NCI-H1105 treated with DMSO at 0.1 percent for 48 hours (cell line): ENCODE results near the gene USH1G.
"Not testable (repeated sequence)": the region's sequence is repeated elsewhere in the genome, so short reads cannot be mapped to it uniquely, and the experiment has no call there.

Source experiments
- DNase-seq: peaks from one replicate; lab custom pipeline; 2025; lab: John Stamatoyannopoulos, UW

Gene USH1G

GRCh38 chr17:74922694-74923537 is at the start of gene USH1G:
TSS of gene USH1G (minus strand) at chr17:74923255. CDS start at chr17:74923073, 182 bp downstream.
- no peak for DNase-seq

GRCh38 chr17:74972107-74972972 is 49.3 kb upstream of the USH1G start, which contains the start of gene HID1:
TSS of gene HID1 (minus strand) at chr17:74972759. CDS start at chr17:74972656, 103 bp downstream.
- DNase-seq = peak; percentile 55

- no peak for DNase-seq
Measured at GRCh38 chr17:74971842-74972106, 48.7 kb upstream of the USH1G start.

GRCh38 chr17:74971069-74971841 is 48.2 kb upstream of the USH1G start:
- no peak for DNase-seq

- DNase-seq = no peak
Measured at GRCh38 chr17:74970395-74970794, 47.3 kb upstream of the USH1G start.

DNA sequence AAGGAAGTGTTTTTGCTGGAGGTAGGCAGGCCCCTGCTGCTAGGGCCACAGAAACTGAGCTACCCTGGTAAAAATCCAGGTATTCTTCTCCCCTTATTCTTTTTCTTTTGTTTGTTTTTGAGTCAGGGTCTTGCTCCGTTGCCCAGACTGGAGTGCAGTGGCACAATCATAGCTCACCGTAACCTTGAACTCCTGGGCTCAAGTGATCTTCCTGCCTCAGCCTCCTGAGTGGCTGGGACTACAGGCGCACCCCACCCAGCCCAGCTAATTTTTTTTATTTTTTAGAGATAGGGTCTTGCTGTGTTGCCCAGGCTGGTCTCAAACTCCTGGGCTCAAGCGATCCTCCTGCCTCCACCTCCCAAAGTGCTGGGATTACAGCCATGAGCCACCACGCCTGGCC is 46.4 kb upstream of the USH1G start:
- DNase-seq = not testable (repeated sequence)

DNA sequence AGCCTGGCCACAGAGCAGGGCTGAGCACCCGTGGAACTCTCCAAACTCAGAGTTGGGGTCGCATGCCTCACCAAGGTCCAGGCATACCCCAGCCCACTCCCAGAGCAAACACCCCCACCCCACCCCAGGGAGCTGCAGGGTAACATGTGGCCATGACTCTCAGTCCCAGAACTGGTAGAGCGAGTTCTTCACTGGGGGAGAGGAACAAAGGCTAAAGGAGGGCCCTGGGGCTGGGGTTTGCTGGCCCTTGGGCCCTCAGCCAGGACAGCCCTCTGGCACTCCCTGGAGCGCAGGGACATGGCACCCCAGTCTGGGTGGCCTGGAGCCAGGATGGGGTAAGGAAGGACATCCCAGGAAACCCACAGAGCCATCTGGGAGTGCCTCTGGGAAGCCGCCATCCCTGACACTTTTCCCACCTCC is 45.3 kb upstream of the USH1G start:
- DNase-seq = no peak

DNA sequence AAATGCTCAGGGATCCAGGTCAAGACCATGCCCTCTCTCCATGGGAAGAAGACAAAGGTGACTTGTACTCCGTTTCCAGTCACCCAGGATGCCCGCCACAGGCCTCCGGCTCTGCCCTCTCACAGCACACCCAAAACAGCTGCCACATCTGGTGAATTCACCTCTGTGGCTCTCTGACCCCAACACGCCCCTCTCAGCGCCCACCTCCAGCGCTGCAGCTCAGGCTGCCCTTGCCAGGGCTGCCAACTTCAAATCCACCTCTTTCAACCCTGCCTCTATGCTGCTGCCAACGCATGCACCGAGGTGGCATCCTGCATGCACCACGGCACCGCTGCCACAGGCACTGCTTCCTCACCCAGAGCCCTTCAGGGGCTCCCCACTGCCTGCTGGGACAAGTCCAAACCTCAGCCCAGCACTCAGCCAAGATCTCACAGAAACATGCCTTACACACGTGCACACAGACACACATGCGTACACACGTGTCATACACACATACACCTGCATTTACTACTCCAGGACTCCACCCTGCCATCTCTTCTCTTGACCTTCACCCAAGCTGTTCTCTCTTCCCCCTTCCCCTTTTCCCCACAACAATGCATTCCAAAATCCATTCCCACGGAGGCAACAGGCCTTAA is 42.0 kb upstream of the USH1G start:
- no peak for DNase-seq

GRCh38 chr17:74964246-74964761 is 41.2 kb upstream of the USH1G start:
- no peak for DNase-seq

DNA sequence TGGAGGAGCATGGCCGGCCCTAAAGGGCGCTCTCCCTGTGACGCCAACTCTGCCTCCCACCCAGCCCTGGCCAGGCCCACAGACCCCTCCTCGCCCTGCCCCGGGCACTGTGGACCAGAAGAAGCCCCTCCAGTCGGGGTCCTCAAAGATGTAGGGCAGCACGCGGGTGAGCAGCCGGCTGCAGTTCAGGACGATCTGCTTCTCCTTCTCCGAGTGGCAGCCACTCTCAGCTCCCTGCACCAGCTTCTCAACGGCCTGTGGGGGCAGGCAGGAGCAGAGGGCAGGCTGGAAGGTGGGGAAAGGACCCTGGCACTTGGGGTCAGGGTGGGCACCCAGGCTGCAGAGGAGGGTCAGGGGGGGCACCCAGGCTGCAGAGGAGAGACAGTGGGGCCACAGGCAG is 40.6 kb upstream of the USH1G start:
- DNase-seq = no peak

DNA sequence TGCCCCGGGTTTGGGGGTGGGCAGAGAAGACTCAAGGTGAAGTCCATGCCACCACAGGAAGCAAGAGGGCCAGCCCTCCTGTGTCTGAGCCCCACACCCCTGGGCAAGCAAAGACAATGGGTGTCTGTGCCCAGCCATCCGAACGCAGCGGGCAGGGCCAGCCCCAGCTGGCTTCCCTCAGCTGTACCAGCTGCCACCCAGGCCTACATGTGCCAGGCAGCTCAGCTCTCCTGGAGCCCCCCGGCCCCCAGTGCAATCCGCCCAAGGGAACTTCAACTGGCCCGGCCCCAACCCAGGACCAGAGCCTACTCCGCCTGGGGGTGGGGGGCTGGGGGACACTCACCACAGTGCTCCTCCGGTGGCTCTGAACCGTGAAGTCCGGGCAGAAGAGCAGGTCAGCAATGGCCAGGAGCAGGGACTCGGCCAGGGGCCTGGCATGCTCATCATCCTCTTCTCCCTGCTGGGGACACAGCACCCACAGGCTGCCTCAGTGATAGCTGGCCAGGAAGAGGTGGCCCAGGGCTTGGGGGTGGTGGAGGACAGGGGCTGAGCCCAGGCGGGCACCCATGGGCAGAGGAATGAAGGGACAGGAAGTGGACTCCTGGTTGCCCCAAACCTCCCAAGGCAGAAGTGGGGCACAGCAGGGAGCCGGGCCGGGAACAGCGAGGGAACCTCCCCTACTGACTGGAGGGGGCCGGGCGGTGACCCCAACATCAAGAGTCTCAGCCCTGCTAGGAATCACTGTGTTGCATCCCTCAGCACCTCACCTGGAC is 39.8 kb upstream of the USH1G start:
- DNase-seq = no peak

DNA sequence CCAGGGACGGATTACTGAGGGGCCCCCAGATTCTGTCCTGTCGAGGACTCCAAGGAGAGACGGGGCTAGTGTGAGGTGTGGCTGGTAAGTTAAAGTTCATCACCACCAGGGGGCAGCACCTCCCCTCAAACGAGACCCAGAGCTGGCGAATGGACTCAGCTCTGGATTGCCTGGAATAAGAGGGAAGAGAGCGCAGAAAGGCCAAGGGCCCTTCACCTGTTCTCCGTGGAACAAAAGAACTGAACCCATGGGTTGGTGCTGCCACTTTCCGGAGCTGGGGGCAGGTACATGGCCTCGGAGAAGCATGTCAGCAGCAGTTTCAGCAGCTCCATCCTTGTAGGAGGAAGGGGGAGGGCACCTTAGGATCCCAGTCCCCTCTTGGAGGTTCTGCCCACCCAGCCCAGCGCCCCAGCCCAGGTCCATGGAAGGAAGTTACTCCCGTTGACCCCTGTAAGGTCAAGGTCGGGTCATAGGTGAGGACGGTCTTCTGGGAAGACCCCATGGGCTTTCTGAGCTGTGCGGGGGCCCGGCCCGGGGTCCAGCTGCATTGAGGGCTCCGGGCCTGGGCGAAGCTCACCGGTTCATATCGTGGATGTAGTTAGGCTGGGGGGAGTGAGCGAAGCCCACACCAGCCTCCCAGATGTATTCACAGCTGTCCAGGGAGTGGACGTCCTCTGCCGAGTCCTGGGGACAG is 38.7 kb upstream of the USH1G start:
- peak; percentile 66 for DNase-seq

DNA sequence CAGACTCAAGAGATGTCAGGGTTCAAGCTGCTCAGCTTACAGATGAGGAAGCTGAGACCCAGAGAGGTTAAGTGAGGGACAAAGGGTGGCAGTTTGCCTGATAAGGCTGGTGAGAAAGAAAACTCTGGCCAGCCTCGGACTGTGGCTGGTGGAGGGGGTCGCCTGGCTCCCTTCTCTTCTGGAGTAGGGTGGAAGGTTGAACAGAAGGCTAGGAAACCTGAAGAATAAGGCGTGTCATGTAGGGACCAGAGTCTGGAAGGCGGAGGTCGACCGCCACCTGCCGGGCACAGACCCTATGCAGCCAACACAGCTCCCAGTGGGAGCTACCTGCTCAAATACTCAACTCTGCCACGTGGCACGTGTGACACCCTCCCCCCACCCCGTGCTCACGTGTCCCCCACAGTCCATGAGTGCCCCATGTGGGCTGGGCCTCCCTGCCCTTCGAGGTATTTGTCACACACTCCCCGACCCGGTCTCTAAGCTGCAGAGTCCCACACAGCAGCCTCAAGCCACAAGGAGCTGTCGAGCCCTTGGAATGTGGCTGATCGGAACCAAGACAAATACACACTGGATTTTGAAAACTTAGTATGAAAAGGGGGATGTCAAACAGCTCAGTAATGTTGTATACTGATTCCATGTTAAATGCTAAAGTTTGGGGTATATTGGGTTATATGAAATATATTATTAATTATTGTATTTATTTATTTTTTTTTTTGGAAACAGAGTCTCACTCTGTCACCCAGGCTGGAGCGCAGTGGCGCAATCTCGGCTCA is 37.7 kb upstream of the USH1G start:
- DNase-seq = no peak

DNA sequence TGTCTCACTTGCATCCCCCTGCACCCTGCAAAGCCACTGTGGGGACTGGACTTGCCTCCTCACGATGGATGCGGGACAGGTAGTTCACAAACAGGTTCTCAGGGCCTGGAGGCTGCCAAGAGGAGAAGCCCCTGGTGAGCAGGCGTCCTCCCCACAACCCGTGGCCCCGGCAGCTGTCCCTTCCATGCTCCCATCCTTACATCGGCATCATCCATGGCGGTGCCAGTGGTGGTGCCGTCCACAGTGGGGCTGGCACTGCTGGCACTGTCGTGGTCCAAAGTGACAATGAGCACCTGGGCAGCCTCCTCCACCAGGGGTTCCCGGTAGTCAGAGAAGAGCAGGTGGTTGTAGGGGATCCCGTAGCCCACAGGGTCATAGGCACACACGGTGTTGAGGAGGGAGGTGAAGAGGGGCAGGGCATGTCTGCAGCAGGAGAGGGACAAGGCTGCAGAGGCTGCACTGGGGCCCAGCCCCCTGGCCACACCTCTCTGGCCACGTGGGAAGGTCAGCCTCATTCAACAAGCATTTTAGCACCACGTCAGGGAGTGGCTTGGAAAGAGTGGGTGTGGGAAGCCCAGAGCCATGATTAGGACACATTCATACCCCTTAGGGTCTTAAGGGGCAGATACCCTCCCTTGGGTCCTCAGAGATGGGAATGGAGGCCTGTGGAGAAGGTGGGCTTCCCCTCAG is 36.9 kb upstream of the USH1G start:
- DNase-seq = no peak

DNA sequence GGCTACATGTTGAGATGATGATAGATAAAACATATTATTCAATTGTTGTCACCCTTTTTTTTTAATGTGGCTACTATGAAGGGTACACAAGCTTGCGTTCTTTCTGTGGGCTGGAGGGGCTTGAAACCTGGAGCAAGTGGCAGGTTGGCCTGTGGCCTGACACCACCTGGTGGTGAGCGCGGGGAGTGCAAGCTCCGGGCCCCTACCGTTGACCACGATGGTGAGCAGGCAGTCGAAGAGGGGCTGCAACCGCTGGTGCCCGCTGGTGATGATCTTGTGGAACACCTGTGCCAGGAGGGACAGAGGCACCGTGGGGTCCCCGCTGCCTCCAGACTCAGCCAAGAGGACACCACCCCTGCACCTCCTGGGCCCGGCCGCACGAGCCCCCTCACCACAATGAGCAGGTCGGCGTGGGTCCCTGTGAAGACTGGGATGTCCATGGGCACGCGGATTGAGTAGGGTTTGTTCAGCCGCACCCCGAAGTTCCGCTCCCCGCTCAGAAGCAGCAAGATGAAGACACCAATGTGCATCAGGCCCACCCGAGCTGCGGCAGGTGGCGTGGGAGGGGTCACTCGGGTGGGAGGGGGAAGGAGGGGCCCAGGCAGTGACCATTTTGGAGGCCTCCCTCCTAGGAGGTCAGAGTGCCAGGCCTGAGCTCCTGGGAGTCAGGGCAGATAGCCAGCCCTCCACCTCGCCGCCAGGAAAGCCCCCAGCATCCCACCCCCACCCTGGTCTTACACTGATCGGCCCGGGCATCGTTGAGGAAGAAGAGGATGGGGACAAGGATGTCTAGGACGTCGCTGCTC is 35.1 kb upstream of the USH1G start:
- peak; percentile 51 for DNase-seq

GRCh38 chr17:74956093-74956492 is 33.0 kb upstream of the USH1G start:
- no peak for DNase-seq

DNA sequence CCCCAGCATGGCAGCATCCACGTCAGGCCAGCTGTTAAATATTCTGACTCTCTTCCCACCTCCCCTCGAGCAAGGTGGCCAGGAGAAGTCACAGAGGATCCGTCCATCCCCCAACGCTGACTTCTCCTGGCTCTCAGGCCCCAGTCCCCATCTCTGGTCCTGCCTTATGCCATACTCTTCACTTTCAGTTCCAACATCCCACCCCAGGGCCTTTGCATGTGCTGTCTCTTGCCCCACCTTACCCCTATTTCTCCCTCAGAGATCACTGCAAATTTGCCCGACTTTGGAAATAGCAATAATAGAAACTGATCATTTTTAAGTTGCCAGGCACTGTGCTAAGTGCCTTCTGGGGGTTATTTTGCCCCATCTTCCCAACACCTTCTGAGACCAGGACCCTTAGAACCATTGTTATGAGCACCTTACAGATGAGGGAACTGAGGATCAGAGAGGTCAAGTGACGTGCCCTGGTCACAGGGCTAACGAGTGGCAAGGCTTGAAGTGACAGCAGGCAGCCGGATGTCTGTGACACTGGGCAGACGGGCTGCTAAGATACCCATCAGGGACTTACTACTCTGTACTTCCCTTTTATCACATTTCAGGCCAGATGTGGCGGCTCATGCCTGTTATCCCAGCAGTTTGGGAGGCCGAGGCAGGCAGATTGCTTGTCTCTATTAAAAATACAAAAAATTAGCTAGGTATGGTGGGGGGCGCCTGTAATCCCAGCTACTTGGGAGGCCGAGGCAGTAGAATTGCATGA is 31.8 kb upstream of the USH1G start:
- DNase-seq = no peak
